ENCODE data around the gene PPIF. TPM values are rescaled to one million over a fixed set of nuclear protein-coding genes. Genes with fewer than 3 reads are reported as not detected.
"Not testable (repeated sequence)": the region's sequence is repeated elsewhere in the genome, so short reads cannot be mapped to it uniquely, and the experiment has no call there.

The PPIF gene
- total and polyA plus RNA-seq, 4 donors, result 9.0 to 21.2 (median 14.0) TPM

DNA sequence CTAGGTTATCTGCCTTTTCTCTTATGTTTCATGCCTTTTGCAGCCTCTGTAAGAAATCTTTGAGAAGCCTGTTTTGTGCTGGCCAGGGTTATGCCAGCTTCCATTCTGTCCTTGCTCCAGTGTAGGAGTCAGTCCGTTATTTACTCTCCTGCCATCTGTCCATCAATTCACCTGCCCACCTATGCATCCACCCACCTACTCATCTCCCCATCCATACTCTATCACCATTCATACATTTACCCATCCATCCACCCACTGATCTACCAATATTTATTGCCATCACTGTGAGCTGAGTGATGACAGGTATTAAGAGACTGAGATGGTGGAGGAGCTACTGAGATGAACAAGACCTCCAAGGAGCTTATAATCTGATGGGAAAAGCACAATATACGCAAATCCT, 12.7 kb upstream of the PPIF start:
- Histone ChIP-seq H3K4me1 (ENCODE audit: control insufficient read depth in 1 of 2, insufficient read depth in 2 of 2, low read length in 2 of 2) (no peaks in the 10 kb centered on the region), H3K9me3 (ENCODE audit: control insufficient read depth, low read length) (no peaks in the 10 kb centered on the region), H3K27me3 (ENCODE audit: control insufficient read depth in 1 of 2, insufficient read depth in 2 of 2, low read length in 1 of 2) (no peaks in the 10 kb centered on the region), H3K4me3 (ENCODE audit: low read length in 2 of 2) (no peak overlapping the region), H3K36me3 (ENCODE audit: control insufficient read depth in 1 of 2, insufficient read depth in 2 of 2, low read length in 1 of 2) (no peaks in the 10 kb centered on the region), H3K27ac (ENCODE audit: low read depth in 1 of 2, low read length in 2 of 2) (no peak overlapping the region)
- 89 to 93% methylated on average over 2 of the region's 2 CpGs for WGBS, 2 donors
- intact Hi-C loops (cut with DNase I), result no loop called here
- DNase-seq (no peak), ATAC-seq (ENCODE audit: low FRiP score) (no peak)

DNA sequence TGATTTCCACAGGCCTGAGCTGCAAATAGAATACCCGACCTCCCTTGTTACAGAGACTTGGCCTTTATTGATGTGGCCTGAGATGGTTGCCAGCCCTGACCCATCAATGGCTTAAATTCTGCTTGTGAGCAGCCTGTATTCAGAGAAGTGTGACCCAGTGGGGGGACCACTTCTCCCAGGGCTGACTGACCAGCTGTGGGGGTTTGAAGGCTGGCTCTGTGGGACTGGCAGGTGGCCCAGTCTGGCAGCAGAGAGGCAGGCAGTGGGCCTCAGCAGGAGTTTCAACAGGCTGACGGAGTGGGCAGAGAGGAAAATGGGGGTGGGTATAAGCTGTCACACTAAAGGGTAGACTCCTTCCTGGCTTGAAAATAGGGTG, 12.2 kb upstream of the PPIF start:
- H3K9me3 ChIP-seq (ENCODE audit: control insufficient read depth, low read length), result no peaks in the 10 kb centered on the region
- intact Hi-C loops (cut with DNase I), result no loop called here
- 62% methylated on average over 2 of the region's 2 CpGs for WGBS, 2 donors
- no peak overlapping the region for H3K4me3 ChIP-seq (ENCODE audit: low read length in 2 of 2)
- no peak overlapping the region for H3K27ac ChIP-seq (ENCODE audit: low read depth in 1 of 2, low read length in 2 of 2)
- DNase-seq (peak in 1 of 2 donors; percentile 23), ATAC-seq (ENCODE audit: low FRiP score) (peak; percentile 39)
- H3K4me1 ChIP-seq (ENCODE audit: control insufficient read depth in 1 of 2, insufficient read depth in 2 of 2, low read length in 2 of 2), result no peaks in the 10 kb centered on the region
- no peaks in the 10 kb centered on the region for H3K27me3 ChIP-seq (ENCODE audit: control insufficient read depth in 1 of 2, insufficient read depth in 2 of 2, low read length in 1 of 2)
- no peaks in the 10 kb centered on the region for H3K36me3 ChIP-seq (ENCODE audit: control insufficient read depth in 1 of 2, insufficient read depth in 2 of 2, low read length in 1 of 2)

DNA sequence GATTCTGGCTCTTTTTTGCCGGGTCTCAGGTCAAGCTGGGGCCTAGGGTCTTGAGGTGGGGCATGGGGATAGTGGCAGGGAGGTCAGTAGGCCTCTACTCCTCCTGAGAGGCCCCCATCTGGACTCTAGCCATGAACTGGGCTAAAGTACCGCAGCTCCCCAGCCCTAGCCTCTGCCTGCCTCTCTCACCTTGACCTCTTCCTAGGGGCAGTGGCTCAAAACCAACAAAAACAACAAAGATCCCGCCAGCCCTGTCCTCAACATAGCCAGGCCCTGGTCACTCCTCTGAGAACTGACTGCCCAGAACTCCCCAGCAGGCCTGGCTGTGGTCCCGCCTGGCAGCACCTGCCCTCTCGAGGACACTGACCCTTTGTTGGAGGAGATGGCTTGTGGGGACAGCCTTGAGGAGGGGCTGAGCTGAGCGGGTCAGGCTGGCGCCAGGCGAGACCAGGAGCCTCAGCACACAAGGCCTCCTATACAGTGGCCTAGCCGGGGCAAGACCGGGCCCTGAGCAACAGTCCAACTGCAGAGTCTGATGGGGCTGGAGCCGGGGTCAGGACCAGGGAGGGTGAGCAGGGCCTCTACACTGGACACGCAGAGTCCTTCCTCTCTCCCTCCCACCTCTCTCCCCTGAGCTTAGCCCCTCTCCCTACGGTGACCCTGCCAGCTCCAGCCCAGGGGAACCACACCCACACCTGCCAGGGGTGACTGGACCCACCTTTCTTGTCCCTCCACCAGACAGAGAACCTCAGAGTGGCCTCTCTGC, 11.6 kb upstream of the PPIF start:
- ATAC-seq (ENCODE audit: low FRiP score), result peak; percentile 58
- intact Hi-C loops (cut with DNase I), result no loop called here
- peak in 1 of 2 donors; percentile 46 for DNase-seq
- no peaks in the 10 kb centered on the region for H3K27me3 ChIP-seq (ENCODE audit: control insufficient read depth in 1 of 2, insufficient read depth in 2 of 2, low read length in 1 of 2)
- no peak overlapping the region for H3K4me3 ChIP-seq (ENCODE audit: low read length in 2 of 2)
- H3K27ac ChIP-seq (ENCODE audit: low read depth in 1 of 2, low read length in 2 of 2), result no peak overlapping the region
- no peaks in the 10 kb centered on the region for H3K36me3 ChIP-seq (ENCODE audit: control insufficient read depth in 1 of 2, insufficient read depth in 2 of 2, low read length in 1 of 2)
- no peaks in the 10 kb centered on the region for H3K9me3 ChIP-seq (ENCODE audit: control insufficient read depth, low read length)
- WGBS, 2 donors, result 33 to 34% methylated on average over 13 of the region's 13 CpGs
- no peaks in the 10 kb centered on the region for H3K4me1 ChIP-seq (ENCODE audit: control insufficient read depth in 1 of 2, insufficient read depth in 2 of 2, low read length in 2 of 2)

DNA sequence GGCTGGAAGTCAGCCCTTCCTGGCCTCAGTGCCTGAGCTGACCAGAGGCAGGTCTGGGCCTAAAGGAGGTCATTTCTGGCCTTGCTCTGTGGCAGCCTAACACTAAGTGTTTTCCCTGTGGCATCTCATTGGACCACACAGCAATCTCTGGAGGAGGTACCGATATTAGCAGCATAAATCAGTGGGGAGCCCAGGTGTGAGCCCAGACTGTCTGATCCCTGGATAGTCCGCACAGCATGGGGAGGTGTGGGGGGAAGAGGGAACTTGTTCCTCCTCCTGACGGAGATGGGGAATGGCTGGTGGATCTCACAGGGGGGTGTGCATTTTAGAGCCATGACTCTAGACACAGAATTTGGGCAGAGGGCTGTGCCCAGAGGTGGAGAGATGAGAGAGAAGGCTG, 11.0 kb upstream of the PPIF start:
- ATAC-seq (ENCODE audit: low FRiP score), result peak; percentile 48

DNA sequence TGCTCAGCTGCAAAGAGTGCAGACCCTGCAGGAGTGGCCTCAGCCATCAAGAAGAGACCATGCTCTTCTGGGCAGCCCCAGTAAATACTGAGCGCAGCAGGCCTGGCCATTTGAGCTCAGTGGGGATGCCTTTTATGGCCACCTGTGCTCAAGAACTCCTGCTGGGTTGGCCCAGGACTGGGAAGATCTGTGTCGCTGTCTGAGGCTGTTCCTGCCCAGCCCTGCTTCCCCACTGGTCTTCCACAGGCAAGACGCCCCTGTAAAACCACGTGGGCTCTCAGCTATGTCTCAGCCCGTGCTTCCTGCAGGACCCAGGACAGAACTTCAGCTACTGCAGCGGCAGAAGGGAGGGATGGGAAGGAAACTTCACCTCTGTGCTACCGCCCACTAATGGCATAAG, 10.5 kb upstream of the PPIF start:
- intact Hi-C loops (cut with DNase I), result no loop called here
- H3K4me3 ChIP-seq (ENCODE audit: low read length in 2 of 2), result no peak overlapping the region
- H3K9me3 ChIP-seq (ENCODE audit: control insufficient read depth, low read length), result no peaks in the 10 kb centered on the region
- WGBS, 2 donors, result 83 to 85% methylated on average over 7 of the region's 7 CpGs
- peak in 1 of 2 donors; percentile 32 for DNase-seq
- H3K27ac ChIP-seq (ENCODE audit: low read depth in 1 of 2, low read length in 2 of 2), result no peak overlapping the region
- no peaks in the 10 kb centered on the region for H3K36me3 ChIP-seq (ENCODE audit: control insufficient read depth in 1 of 2, insufficient read depth in 2 of 2, low read length in 1 of 2)
- no peaks in the 10 kb centered on the region for H3K27me3 ChIP-seq (ENCODE audit: control insufficient read depth in 1 of 2, insufficient read depth in 2 of 2, low read length in 1 of 2)
- ATAC-seq (ENCODE audit: low FRiP score), result no peak
- H3K4me1 ChIP-seq (ENCODE audit: control insufficient read depth in 1 of 2, insufficient read depth in 2 of 2, low read length in 2 of 2), result no peaks in the 10 kb centered on the region

More for the DNA sequence above, 11.0 kb upstream of the PPIF start:
- Histone ChIP-seq H3K4me3 (ENCODE audit: low read length in 2 of 2) (no peak overlapping the region), H3K9me3 (ENCODE audit: control insufficient read depth, low read length) (no peaks in the 10 kb centered on the region), H3K27ac (ENCODE audit: low read depth in 1 of 2, low read length in 2 of 2) (no peak overlapping the region), H3K36me3 (ENCODE audit: control insufficient read depth in 1 of 2, insufficient read depth in 2 of 2, low read length in 1 of 2) (no peaks in the 10 kb centered on the region), H3K27me3 (ENCODE audit: control insufficient read depth in 1 of 2, insufficient read depth in 2 of 2, low read length in 1 of 2) (no peaks in the 10 kb centered on the region), H3K4me1 (ENCODE audit: control insufficient read depth in 1 of 2, insufficient read depth in 2 of 2, low read length in 2 of 2) (no peaks in the 10 kb centered on the region)
- WGBS, 2 donors, result 96% methylated on average over 3 of the region's 3 CpGs
- DNase-seq, result peak in 1 of 2 donors; percentile 28
- intact Hi-C loops (cut with DNase I), result no loop called here

DNA sequence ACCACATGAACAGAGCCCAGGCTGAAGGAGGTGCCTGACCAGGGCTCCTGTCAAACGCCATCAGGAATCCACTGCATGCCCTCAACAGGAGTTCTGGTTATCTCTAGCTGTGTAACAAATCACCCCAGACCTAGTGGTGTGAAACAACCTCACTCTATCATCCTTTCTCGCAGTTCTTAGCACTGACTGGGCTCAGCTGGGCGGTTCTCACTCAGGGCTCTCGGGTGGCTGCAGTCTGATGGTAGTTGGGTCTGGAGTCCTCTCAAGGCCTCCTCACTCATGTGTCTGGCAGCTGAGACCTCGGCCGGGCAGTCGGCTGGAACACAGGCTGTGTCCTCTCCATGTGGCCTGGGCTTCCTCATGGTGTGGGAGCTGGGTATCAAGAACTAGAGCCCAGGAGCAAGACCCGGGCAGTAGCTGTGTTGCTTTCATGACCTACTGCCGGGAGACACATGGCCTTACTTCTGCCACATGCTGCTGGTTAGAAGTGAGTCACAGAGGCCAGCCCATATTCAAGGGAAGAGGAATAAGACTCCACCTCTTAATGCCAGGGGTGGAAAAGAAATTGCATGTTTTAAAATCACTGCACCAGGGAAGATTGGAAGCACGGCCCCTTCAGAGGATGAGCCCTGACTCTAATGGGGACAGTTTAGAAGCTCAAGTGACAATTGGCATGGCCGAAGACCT, 9.3 kb upstream of the PPIF start:
- H3K9me3 ChIP-seq (ENCODE audit: control insufficient read depth, low read length); intact Hi-C loops (cut with DNase I); ATAC-seq (ENCODE audit: low FRiP score); H3K27me3 ChIP-seq (ENCODE audit: control insufficient read depth in 1 of 2, insufficient read depth in 2 of 2, low read length in 1 of 2); H3K4me3 ChIP-seq (ENCODE audit: low read length in 2 of 2); DNase-seq; H3K27ac ChIP-seq (ENCODE audit: low read depth in 1 of 2, low read length in 2 of 2); H3K36me3 ChIP-seq (ENCODE audit: control insufficient read depth in 1 of 2, insufficient read depth in 2 of 2, low read length in 1 of 2); H3K4me1 ChIP-seq (ENCODE audit: control insufficient read depth in 1 of 2, insufficient read depth in 2 of 2, low read length in 2 of 2): not testable (repeated sequence)
- WGBS, 2 donors, result 98 to 99% methylated on average over 7 of the region's 11 CpGs

DNA sequence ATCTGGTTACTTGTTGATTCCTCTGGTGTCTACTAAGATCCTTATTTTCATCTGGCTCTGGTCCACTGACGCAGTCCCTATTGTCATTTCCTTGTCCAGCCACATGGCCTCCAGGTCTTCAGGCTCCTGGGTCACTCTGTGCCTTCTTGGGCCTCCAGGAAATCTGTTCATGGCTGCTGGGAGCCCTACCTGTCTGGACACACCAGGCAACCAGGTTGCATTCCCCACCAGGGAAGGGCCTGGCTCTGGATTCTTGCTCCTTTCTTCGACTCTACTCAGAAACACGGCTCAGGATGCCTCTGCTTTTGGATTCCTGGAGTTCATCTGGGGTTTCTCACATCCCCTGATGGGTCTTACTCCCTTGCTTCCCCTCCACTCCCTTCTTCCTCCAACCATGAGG, 8.0 kb upstream of the PPIF start:
- intact Hi-C loops (cut with DNase I), result no loop called here
- ATAC-seq (ENCODE audit: low FRiP score) (no peak), DNase-seq (no peak)
- Histone ChIP-seq H3K4me1 (ENCODE audit: control insufficient read depth in 1 of 2, insufficient read depth in 2 of 2, low read length in 2 of 2) (no peaks in the 10 kb centered on the region), H3K27me3 (ENCODE audit: control insufficient read depth in 1 of 2, insufficient read depth in 2 of 2, low read length in 1 of 2) (no peaks in the 10 kb centered on the region), H3K9me3 (ENCODE audit: control insufficient read depth, low read length) (no peaks in the 10 kb centered on the region), H3K4me3 (ENCODE audit: low read length in 2 of 2) (no peak overlapping the region), H3K36me3 (ENCODE audit: control insufficient read depth in 1 of 2, insufficient read depth in 2 of 2, low read length in 1 of 2) (no peaks in the 10 kb centered on the region), H3K27ac (ENCODE audit: low read depth in 1 of 2, low read length in 2 of 2) (no peak overlapping the region)
- WGBS, 2 donors, result 74 to 86% methylated on average over 3 of the region's 3 CpGs

DNA sequence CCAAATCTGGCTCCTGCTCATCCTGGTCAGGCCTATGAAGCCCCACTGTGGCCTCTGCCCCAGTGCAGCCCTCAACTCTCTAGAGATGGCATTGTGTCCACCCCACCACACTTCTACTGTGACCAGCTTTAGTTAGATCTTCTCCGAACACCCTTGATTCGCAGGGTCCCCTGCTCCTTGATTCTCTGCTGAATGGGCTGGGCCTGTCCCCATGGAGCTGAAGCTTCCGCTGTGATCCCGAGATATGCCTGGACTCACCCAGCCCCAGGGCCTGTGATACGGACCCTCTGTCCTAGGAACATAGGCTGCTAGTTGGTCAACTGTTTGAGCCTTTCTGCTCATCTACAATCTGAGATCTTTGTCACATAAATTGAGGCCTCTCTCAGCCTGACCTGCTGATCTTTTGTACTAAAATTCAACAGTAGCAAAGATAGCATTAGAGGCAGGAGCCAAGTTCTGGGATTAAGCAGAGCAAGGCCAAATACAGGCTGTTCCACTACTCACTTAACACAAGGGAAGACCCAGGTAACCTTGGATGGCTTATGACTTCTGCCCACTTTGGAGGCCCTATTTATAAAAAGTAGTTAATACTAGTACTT, 6.5 kb upstream of the PPIF start:
- intact Hi-C loops (cut with DNase I), result no loop called here
- 96 to 97% methylated on average over 5 of the region's 5 CpGs for WGBS, 2 donors

More for the DNA sequence above, 6.5 kb upstream of the PPIF start:
- no peaks in the 10 kb centered on the region for H3K27me3 ChIP-seq (ENCODE audit: control insufficient read depth in 1 of 2, insufficient read depth in 2 of 2, low read length in 1 of 2)
- no peaks in the 10 kb centered on the region for H3K9me3 ChIP-seq (ENCODE audit: control insufficient read depth, low read length)
- ATAC-seq (ENCODE audit: low FRiP score), result no peak
- no peak overlapping the region for H3K4me3 ChIP-seq (ENCODE audit: low read length in 2 of 2)
- no peaks in the 10 kb centered on the region for H3K4me1 ChIP-seq (ENCODE audit: control insufficient read depth in 1 of 2, insufficient read depth in 2 of 2, low read length in 2 of 2)
- no peaks in the 10 kb centered on the region for H3K36me3 ChIP-seq (ENCODE audit: control insufficient read depth in 1 of 2, insufficient read depth in 2 of 2, low read length in 1 of 2)
- no peak for DNase-seq
- H3K27ac ChIP-seq (ENCODE audit: low read depth in 1 of 2, low read length in 2 of 2), result no peak overlapping the region
